ENCODE measurements around the gene TAS2R38.

TAS2R38 gene

DNA sequence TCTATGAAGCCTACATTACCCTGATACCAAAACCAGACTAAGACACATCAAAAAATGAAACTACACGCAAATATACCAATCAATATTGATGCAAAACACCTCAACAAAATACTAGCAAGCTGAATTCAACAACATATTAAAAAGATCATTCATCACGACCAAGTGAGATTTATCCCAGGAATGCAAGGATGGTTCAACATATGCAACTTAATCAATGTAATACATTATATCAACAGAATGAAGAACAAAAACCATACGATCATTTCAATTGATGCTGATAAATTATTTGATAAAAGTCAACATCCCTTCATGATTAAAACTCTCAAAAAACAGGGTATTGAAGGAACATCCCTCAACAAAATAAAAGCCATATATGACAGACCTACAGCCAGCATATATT lies 32.5 kb downstream of the TAS2R38 start:
- TF ChIP-seq, protein P1, sequence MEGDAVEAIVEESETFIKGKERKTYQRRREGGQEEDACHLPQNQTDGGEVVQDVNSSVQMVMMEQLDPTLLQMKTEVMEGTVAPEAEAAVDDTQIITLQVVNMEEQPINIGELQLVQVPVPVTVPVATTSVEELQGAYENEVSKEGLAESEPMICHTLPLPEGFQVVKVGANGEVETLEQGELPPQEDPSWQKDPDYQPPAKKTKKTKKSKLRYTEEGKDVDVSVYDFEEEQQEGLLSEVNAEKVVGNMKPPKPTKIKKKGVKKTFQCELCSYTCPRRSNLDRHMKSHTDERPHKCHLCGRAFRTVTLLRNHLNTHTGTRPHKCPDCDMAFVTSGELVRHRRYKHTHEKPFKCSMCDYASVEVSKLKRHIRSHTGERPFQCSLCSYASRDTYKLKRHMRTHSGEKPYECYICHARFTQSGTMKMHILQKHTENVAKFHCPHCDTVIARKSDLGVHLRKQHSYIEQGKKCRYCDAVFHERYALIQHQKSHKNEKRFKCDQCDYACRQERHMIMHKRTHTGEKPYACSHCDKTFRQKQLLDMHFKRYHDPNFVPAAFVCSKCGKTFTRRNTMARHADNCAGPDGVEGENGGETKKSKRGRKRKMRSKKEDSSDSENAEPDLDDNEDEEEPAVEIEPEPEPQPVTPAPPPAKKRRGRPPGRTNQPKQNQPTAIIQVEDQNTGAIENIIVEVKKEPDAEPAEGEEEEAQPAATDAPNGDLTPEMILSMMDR (IDR thresholded peaks at IDR 0.05; ENCODE audit: extremely low read depth, missing control alignments): no peak
- DNase-seq (ENCODE audit: low spot score): no peak

DNA sequence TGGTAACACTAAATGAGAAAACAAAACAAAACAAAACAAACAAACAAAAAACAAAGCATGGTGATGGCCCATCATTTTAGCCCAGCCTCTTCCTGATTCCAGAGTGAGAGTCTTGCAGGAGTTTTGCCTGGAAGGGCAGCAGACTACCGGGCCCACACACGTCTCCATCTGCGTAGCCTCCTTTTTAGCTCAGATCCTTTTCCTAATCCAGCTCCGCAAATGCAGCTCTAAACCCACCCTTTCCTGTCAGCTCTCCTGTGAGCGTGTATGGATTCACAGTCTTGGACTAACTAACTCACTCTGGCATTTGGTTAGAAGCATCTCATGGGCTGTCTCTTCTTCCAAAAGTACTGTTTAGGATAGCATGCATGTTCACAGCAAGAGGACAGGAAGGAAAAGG lies 43.4 kb downstream of the TAS2R38 start:
- TF ChIP-seq, protein P1 (IDR thresholded peaks at IDR 0.05; ENCODE audit: extremely low read depth, missing control alignments): no peak
- DNase-seq (ENCODE audit: low spot score): no peak

DNA sequence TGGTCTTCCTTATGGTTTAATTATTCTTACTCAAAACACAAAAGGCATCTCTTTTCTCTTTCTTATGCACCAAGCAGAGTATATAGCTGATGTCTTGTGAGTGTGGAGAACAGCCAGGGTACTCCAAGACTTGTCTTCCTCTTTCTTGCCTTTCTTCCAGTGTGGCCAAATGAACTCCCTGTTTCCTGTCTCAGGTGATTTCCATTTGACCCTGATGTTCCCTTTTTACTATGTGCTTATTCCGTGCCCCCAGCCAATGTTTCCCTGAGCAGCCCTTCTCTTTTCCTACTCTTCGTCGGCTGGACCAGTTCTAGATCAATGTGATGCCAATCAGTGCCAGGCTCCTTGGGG lies 44.8 kb downstream of the TAS2R38 start:
- TF ChIP-seq, protein P1 (IDR thresholded peaks at IDR 0.05; ENCODE audit: extremely low read depth, missing control alignments): no peak
- DNase-seq (ENCODE audit: low spot score): no peak

DNA sequence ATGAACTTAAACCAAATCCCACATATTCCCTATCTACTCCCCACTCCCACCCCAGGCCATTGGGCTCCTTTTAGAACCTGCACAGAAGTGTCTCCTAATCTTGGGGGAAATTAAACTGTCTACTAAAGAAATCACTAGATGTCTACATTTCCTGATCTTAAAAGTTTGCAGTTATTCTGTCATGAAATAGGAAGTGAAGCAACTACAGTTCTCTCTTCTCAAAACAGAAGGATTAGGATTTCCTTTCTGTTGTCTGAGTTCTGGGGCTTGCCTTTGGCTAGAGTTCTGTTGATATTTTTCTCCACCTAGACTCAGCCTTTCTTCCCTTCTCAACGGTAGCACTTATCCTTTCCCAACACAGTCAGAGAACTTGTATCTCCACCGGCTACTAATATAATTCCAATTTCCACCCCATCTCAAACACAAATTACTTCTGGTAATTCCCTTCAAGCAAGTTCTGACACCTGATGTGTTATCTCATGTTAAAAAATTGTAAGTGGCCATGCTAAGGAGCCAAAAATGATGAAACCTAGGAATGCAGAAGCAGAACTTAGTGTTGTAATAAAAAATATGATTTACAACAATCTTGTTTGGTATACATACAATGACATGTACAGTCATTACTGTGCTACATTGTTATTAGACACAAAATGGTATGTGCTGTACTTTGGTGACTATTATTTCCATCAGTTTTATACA lies 45.3 kb downstream of the TAS2R38 start:
- TF ChIP-seq, protein P1 (IDR thresholded peaks at IDR 0.05; ENCODE audit: extremely low read depth, missing control alignments): no peak
- no peak for DNase-seq (ENCODE audit: low spot score)

All from GM20000 (cell line).